ENCODE measurements around the gene HLA-DOB. TPM values are rescaled to one million over a fixed set of nuclear protein-coding genes. Genes with fewer than 3 reads are reported as not detected.

Gene HLA-DOB
- total RNA-seq, 4 donors from 2014 or later, result 1.3 to 1.6 TPM; not detected in 2

GRCh38 chr6:32847795-32848194, 31.0 kb upstream of the HLA-DOB start:
- TF ChIP-seq CTCF (IDR thresholded peaks at IDR 0.05) (no peak), POLR2A (IDR thresholded peaks at IDR 0.05) (no peak)
- Histone ChIP-seq H3K36me3 (peaks cover 18 to 20% of the 10 kb centered on the region in 2 donors), H3K4me1 (peaks cover 3 to 23% of the 10 kb centered on the region in 2 donors), H3K4me3 (replicated peaks in 1 of 3) (no peak overlapping the region), H3K27ac (no peak overlapping the region), H3K27me3 (no peaks in the 10 kb centered on the region), H3K9me3 (no peaks in the 10 kb centered on the region)
- 92 to 94% methylated on average over 6 to 7 of the region's 8 CpGs for WGBS, 2 donors
- no peak for DNase-seq
- intact Hi-C loops (cut with DNase I), result no loop called here

GRCh38 chr6:32847004-32847403, 30.2 kb upstream of the HLA-DOB start:
- TF ChIP-seq CTCF (IDR thresholded peaks at IDR 0.05), result no peak
- no peak for TF ChIP-seq POLR2A (IDR thresholded peaks at IDR 0.05)
- Histone ChIP-seq H3K4me1 (peaks cover 3 to 21% of the 10 kb centered on the region in 2 donors), H3K27ac (no peak overlapping the region), H3K9me3 (no peaks in the 10 kb centered on the region), H3K4me3 (replicated peaks in 1 of 3) (no peak overlapping the region), H3K36me3 (peaks cover 18 to 20% of the 10 kb centered on the region in 2 donors), H3K27me3 (no peaks in the 10 kb centered on the region)
- intact Hi-C loops (cut with DNase I), result no loop called here
- no peak for DNase-seq
- 90 to 92% methylated on average over 10 of the region's 10 CpGs for WGBS, 2 donors

DNA sequence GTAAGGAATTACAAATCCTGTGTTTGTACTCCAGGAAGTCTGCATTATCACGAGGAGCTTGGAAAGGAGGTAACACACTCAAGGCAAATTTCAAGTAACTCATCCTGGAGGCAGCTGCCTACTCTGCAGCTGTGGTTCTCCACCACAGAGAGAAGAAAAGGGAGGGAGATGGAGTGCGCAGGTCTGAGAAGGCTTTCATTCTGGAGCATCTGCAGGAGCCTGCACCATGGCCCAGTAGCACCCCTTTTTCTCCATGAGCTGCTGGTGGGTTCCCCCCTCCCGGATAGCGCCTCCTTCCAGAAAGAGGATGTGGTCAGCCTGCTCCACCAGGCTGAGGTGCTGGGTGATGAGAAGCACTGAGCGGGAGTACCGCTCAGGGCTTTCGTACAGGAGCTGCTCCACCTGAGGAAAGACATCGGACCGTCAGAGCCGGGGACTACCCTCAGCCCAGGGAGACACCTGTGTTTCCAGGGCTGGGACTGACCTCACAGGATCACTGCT, 28.6 kb upstream of the HLA-DOB start:
- Histone ChIP-seq H3K4me3 (replicated peaks in 1 of 3) (no peak overlapping the region), H3K27ac (peak overlapping the region in 2 of 3 donors; percentile 89 to 98), H3K9me3 (no peaks in the 10 kb centered on the region), H3K27me3 (no peaks in the 10 kb centered on the region), H3K36me3 (peaks cover 17 to 24% of the 10 kb centered on the region in 2 donors), H3K4me1 (peaks cover 3 to 15% of the 10 kb centered on the region in 2 donors)
- TF ChIP-seq CTCF (IDR thresholded peaks at IDR 0.05), result no peak
- TF ChIP-seq POLR2A (IDR thresholded peaks at IDR 0.05), result no peak
- WGBS, 2 donors, result 83 to 84% methylated on average over 10 of the region's 10 CpGs
- DNase-seq, result no peak
- intact Hi-C loops (cut with DNase I), result no loop called here

DNA sequence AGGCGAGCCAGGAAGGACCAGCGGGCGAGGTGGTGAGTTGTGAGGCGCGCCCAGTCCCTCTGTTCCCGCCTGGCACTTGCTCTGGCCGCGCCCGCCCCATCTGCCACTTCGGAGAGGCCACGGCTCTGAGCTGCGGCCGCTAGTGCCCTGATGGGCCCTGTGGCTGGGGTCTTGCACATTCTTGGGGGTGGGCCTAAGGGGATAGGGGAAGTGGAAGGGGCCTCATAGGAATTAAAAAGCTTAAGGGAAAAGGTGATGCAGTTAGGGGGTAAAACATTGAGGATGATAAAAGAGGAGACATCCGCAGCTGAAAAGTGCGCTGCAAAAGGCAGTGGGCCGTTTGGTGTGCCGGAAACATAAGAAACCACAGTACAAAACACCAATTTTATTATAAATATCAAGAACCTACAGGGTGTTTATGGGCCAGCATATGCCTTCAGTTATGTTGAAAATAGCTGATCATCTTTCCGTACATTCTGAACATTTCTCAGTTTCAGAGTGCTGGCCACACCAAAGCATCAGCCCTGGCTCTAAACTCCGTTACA, 28.1 kb upstream of the HLA-DOB start:
- no peaks in the 10 kb centered on the region for H3K9me3 ChIP-seq
- peak overlapping the region; percentile 78 to 98 (median 89) for H3K27ac ChIP-seq
- TF ChIP-seq CTCF (IDR thresholded peaks at IDR 0.05) (no peak), POLR2A (IDR thresholded peaks at IDR 0.05) (peak in 1 of 2 donors; percentile 60)
- H3K27me3 ChIP-seq, result no peaks in the 10 kb centered on the region
- intact Hi-C loops (cut with DNase I), result no loop called here
- peaks cover 3 to 15% of the 10 kb centered on the region in 2 donors for H3K4me1 ChIP-seq
- 31 to 33% methylated on average over 16 to 19 of the region's 19 CpGs for WGBS, 2 donors
- no peak for DNase-seq
- peaks cover 14 to 20% of the 10 kb centered on the region in 2 donors for H3K36me3 ChIP-seq
- H3K4me3 ChIP-seq (replicated peaks in 1 of 3), result peak overlapping the region in 1 of 3 donors; percentile 82
